ENCODE results near the gene APRT. TPM values are rescaled to one million over a fixed set of nuclear protein-coding genes. Genes with fewer than 3 reads are reported as not detected.

Gene APRT
- total and polyA plus RNA-seq, 4 experiments from 2014 or later = 171 to 624 (median 372) TPM

DNA sequence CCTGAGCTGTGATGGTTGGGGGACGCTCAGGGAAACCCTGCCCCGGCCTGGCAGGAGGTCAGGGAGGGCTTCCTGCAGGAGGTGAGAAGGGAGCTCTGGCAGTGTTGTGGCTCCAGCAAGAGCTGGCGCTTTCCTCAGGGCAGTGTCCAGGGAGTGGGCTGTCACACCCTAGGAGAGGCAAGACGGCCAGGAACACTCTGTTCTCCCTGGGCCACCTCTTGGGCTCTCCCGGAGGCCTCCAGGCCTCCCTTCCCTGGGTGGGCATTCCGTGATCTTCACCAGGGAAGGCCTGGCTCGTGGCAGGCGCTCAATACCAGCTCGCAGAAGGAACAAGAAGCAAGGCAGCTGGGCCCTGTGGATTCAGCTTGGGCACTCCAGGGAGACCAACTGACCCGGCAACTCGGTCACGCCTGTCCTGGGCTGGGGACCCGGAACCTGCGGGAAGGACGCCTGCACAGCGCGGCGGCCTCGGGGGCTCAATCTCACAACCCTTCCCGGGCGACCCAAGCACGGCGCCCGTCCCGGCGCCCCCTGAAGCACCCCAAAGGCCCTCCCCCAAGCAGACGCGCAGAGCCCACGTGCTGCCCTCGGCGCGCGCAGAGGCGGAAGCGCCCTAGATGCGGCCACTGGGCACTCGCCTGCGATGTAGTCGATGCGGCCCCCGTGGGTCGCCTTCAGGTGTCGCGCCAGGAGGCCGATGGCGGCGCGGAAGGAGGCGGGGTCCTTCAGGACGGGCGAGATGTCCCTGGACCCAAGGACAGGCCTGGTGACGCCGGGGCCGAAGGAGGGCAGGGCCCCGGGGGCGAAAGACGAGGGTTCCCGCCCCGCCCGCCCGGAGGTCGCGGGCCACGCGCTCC, 588 bp downstream of the APRT start:
- CTCF ChIA-PET (ENCODE audit: partially characterized antibody) = interaction anchor here (1.1 to 5.1 kb wide), 10 partner anchors 12 to 407 kb away, joined by 3 to 35 read pairs (median 4); partner anchors contain the start of genes GALNS, TRAPPC2L and ZNF778
- peak overlapping the region; percentile 79 to 97 (median 86) for H3K4me3 Mint-ChIP-seq
- no peaks in the 10 kb centered on the region for H3K27me3 Mint-ChIP-seq
- intact Hi-C loops (cut with micrococcal nuclease) = loop anchor here (1.0 kb wide), 2 partner anchors 8 to 26 kb away; partner anchors contain the start of genes CDT1 and PIEZO1
- POLR2A ChIA-PET (ENCODE audit: partially characterized antibody) = interaction anchor here (0.8 to 11.8 kb wide), 24 partner anchors 8 to 430 kb away, joined by 3 to 206 read pairs (median 5); partner anchors contain the start of genes CDT1, CTU2, GALNS and PIEZO1
- Histone ChIP-seq H3K9me3 (ENCODE audit: control insufficient read depth in 1 of 2, low read length in 2 of 2) (no peaks in the 10 kb centered on the region), H3K4me3 (ENCODE audit: low read length in 2 of 2) (peak overlapping the region; percentile 90 to 94), H3K27me3 (ENCODE audit: insufficient read depth, low read length) (no peaks in the 10 kb centered on the region), H3K4me1 (ENCODE audit: insufficient read depth, low read length) (peaks cover 21% of the 10 kb centered on the region), H3K36me3 (ENCODE audit: insufficient read depth, low read length) (peaks cover 13% of the 10 kb centered on the region), H3K27ac (ENCODE audit: low read depth, low read length) (peak overlapping the region; percentile 67)
- peaks cover 0 to 15% of the 10 kb centered on the region in 2 donors for H3K36me3 Mint-ChIP-seq
- peak overlapping the region; percentile 87 to 93 (median 93) for H3K27ac Mint-ChIP-seq
- no peaks in the 10 kb centered on the region for H3K9me3 Mint-ChIP-seq
- H3K4me1 Mint-ChIP-seq = peaks cover 1 to 28% (median 15%) of the 10 kb centered on the region in 4 donors
- DNase-seq = peak; percentile 56 to 68 (median 64)

DNA sequence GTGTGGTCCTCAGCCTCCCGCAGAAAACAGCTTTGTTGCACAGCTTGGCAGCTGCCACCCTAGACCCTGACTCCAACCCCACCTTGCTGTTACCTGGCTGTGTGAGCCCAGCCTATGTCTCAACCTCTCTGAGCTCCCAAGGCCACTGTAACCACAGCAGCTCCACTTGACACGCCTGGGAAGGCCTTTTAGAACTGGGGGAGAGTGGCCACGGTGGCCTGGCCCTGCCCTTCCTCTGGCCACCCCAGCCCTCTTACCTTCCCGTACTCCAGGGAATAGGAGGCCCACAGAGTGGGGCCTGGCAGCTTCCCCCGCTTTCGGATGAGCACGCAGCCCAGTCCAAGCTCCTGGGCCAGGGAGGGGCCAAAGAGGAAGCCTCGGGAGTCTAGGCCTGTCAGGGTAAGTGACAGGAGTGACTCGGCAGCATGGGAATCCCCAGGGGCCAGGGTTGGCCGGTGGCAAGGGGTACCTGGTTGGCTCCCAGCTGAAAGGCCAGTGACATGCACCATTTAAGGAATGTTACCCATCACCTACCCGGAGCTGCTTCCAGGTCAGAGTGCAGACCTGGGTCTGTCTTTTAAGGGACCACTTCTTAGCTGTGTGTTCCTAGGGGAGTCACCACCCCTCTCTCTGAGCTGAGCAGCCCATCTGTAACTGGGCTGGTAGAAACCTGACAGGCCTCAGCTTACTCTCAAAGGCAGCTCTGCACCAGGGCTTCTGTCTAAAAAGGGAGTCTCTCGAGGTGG, 1.4 kb downstream of the APRT start:
- H3K27ac Mint-ChIP-seq = peak overlapping the region; percentile 25 to 93 (median 85)
- Histone ChIP-seq H3K27ac (ENCODE audit: low read depth, low read length) (peak overlapping the region; percentile 67), H3K4me1 (ENCODE audit: insufficient read depth, low read length) (peaks cover 21% of the 10 kb centered on the region), H3K36me3 (ENCODE audit: insufficient read depth, low read length) (peaks cover 13% of the 10 kb centered on the region), H3K27me3 (ENCODE audit: insufficient read depth, low read length) (no peaks in the 10 kb centered on the region), H3K4me3 (ENCODE audit: low read length in 2 of 2) (peak overlapping the region; percentile 90 to 94), H3K9me3 (ENCODE audit: control insufficient read depth in 1 of 2, low read length in 2 of 2) (no peaks in the 10 kb centered on the region)
- ChIA-PET CTCF (ENCODE audit: partially characterized antibody) (interaction anchor here (1.1 to 5.1 kb wide), 7 partner anchors 27 to 403 kb away, joined by 3 to 35 read pairs (median 6); partner anchors contain the start of genes GALNS and TRAPPC2L), POLR2A (ENCODE audit: partially characterized antibody) (interaction anchor here (0.7 to 11.8 kb wide), 13 partner anchors 11 to 430 kb away, joined by 3 to 206 read pairs (median 5); partner anchors contain the start of genes CTU2, GALNS, PIEZO1 and RNF166)
- H3K36me3 Mint-ChIP-seq = peaks cover 0 to 15% of the 10 kb centered on the region in 2 donors
- no peak for DNase-seq
- H3K4me1 Mint-ChIP-seq = peaks cover 1 to 28% (median 15%) of the 10 kb centered on the region in 4 donors
- H3K27me3 Mint-ChIP-seq = no peaks in the 10 kb centered on the region
- intact Hi-C loops (cut with micrococcal nuclease) = no loop called here
- H3K9me3 Mint-ChIP-seq = no peaks in the 10 kb centered on the region
- H3K4me3 Mint-ChIP-seq = peak overlapping the region; percentile 79 to 97 (median 86)

DNA sequence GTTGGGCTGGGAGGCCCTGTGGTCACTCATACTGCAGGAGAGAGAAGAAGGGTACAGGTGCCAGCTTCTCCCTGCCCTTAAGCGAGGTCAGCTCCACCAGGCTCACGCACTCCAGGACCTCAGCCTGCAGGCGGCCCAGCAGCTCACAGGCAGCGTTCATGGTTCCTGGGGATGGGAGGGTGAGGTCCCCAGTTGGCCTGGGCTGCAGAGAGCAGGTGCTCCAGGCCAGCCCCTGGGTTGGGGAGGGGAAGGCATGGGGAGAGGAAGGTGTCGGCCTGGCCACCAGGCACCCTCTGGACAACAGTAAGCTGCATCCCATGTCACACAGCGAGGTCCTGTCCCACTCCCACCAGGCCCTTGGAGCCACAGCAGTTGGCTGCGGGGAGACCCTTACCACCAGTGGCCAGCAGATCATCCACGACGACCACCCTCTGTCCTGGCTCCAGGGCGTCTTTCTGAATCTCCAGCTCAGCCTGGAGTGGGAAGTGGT, 2.0 kb downstream of the APRT start:
- no peak overlapping the region for H3K4me3 ChIP-seq (ENCODE audit: low read length in 2 of 2)
- intact Hi-C loops (cut with micrococcal nuclease) = no loop called here
- Mint-ChIP-seq H3K9me3 (no peaks in the 10 kb centered on the region), H3K4me3 (peak overlapping the region in 4 of 8 donors; percentile 13 to 82 (median 30)), H3K27me3 (no peaks in the 10 kb centered on the region), H3K36me3 (peaks cover 0 to 15% of the 10 kb centered on the region in 2 donors), H3K4me1 (peaks cover 1 to 28% (median 15%) of the 10 kb centered on the region in 4 donors), H3K27ac (peak overlapping the region in 3 of 7 donors; percentile 9 to 88 (median 61))
- H3K27me3 ChIP-seq (ENCODE audit: insufficient read depth, low read length) = no peaks in the 10 kb centered on the region
- ChIA-PET CTCF (ENCODE audit: partially characterized antibody) (interaction anchor here (1.8 to 5.1 kb wide), 5 partner anchors 29 to 403 kb away, joined by 4 to 35 read pairs (median 9); partner anchors contain the start of genes GALNS and TRAPPC2L), POLR2A (ENCODE audit: partially characterized antibody) (interaction anchor here (0.7 to 11.8 kb wide), 9 partner anchors 10 to 431 kb away, joined by 3 to 206 read pairs (median 8); partner anchors contain the start of genes CTU2, GALNS, PIEZO1 and RNF166)
- no peaks in the 10 kb centered on the region for H3K9me3 ChIP-seq (ENCODE audit: control insufficient read depth in 1 of 2, low read length in 2 of 2)
- no peak overlapping the region for H3K27ac ChIP-seq (ENCODE audit: low read depth, low read length)
- no peak for DNase-seq
- peaks cover 25% of the 10 kb centered on the region for H3K4me1 ChIP-seq (ENCODE audit: insufficient read depth, low read length)
- H3K36me3 ChIP-seq (ENCODE audit: insufficient read depth, low read length) = peaks cover 13% of the 10 kb centered on the region

DNA sequence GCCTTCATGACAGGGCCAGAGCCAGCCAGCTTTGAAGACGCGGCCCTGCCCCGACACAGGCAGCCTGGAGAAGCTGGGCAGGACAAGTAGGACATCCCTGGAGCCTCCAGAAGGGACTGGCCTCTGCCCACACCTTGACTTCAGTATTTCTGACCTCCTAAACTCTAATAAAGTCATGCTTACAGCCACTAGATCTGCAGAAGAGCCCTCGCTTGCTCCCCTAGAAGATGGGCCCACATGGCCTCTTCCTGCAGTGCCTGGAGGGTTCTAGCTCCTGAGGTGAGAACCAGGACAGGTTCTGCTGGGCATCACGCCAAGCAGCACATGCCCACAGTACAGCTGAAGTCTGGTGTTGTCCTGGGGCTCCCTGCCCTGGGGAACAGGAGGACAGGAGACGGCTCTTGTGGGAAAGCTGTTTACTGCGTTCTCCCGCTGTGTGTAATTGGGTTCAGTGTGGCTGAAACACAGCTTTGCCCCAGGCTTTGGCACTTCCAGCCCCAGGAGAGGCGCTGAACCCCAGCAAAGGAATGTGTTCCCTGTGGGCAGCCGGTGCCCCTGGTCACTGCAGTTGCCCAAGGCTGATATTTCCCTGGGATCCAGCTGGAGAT, 2.6 kb downstream of the APRT start:
- H3K4me1 Mint-ChIP-seq = peaks cover 1 to 28% (median 15%) of the 10 kb centered on the region in 4 donors
- H3K27me3 ChIP-seq (ENCODE audit: insufficient read depth, low read length) = no peaks in the 10 kb centered on the region
- ChIA-PET CTCF (ENCODE audit: partially characterized antibody) (interaction anchor here (1.8 to 5.1 kb wide), 4 partner anchors 28 to 72 kb away, joined by 6 to 35 read pairs (median 16); partner anchors contain the start of genes GALNS and TRAPPC2L), POLR2A (ENCODE audit: partially characterized antibody) (interaction anchor here (1.2 to 11.8 kb wide), 5 partner anchors 10 to 189 kb away, joined by 3 to 206 read pairs (median 41); partner anchors contain the start of genes CTU2, PIEZO1 and RNF166)
- no peak overlapping the region for H3K4me3 ChIP-seq (ENCODE audit: low read length in 2 of 2)
- peaks cover 30% of the 10 kb centered on the region for H3K4me1 ChIP-seq (ENCODE audit: insufficient read depth, low read length)
- intact Hi-C loops (cut with micrococcal nuclease) = no loop called here
- H3K27me3 Mint-ChIP-seq = no peaks in the 10 kb centered on the region
- H3K4me3 Mint-ChIP-seq = peak overlapping the region in 5 of 8 donors; percentile 13 to 33 (median 21)
- no peak overlapping the region for H3K27ac ChIP-seq (ENCODE audit: low read depth, low read length)
- H3K36me3 ChIP-seq (ENCODE audit: insufficient read depth, low read length) = peaks cover 13% of the 10 kb centered on the region
- H3K27ac Mint-ChIP-seq = peak overlapping the region in 2 of 7 donors; percentile 8 to 54
- H3K9me3 ChIP-seq (ENCODE audit: control insufficient read depth in 1 of 2, low read length in 2 of 2) = no peaks in the 10 kb centered on the region
- H3K9me3 Mint-ChIP-seq = no peaks in the 10 kb centered on the region
- peaks cover 0 to 15% of the 10 kb centered on the region in 2 donors for H3K36me3 Mint-ChIP-seq
- no peak for DNase-seq

DNA sequence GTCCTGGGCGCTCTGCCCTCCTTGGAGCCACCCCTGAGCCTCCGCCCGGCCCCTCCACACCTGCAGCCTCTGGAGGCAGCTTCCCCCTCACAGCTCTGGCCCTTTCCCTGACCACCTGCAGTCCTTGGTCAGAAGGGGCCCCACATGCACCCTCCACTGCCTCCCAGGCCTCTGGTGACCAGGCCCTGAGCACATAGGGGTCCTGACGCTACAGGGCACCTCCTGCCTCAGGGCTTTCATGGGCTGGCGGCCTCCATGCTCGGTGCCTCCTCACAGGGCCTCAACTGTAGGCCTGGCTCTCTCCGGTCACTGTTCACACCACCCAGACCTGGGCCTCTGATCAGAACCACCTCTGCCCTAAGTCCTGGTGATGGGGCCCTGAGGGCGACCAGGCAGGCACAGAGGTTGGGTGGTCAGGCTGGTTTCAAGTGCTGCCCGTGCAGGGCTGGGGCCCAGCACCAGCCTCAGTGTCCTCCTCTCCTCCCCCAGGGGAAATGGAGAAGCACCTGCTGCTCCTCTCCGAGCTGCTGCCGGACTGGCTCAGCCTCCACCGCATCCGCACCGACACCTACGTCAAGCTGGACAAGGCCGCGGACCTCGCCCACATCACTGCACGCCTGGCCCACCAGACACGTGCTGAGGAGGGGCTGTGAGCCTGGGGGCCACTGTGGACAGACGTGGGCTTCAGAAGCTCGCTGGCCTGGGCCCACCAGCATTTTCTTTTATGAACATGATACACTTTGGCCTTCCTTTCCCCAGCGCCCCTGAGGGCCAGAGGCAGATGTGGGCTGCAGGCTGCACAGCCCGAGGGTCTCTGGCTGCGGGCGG, 3.9 kb downstream of the APRT start:
- intact Hi-C loops (cut with micrococcal nuclease) = no loop called here

More for the DNA sequence above, 3.9 kb downstream of the APRT start:
- H3K4me1 Mint-ChIP-seq = peaks cover 2 to 25% (median 14%) of the 10 kb centered on the region in 4 donors
- CTCF ChIA-PET (ENCODE audit: partially characterized antibody) = interaction anchor here (2.5 kb wide), 1 partner anchor 65 kb away, joined by 6 read pairs; no protein-coding TSS in a partner anchor
- no peak overlapping the region for H3K4me3 ChIP-seq (ENCODE audit: low read length in 2 of 2)
- H3K4me1 ChIP-seq (ENCODE audit: insufficient read depth, low read length) = peaks cover 33% of the 10 kb centered on the region
- no peaks in the 10 kb centered on the region for H3K27me3 Mint-ChIP-seq
- peaks cover 0 to 15% of the 10 kb centered on the region in 2 donors for H3K36me3 Mint-ChIP-seq
- peak overlapping the region in 1 of 8 donors; percentile 17 for H3K4me3 Mint-ChIP-seq
- peak overlapping the region in 2 of 7 donors; percentile 17 to 54 for H3K27ac Mint-ChIP-seq
- no peak overlapping the region for H3K27ac ChIP-seq (ENCODE audit: low read depth, low read length)
- POLR2A ChIA-PET (ENCODE audit: partially characterized antibody) = interaction anchor here (1.2 to 11.8 kb wide), 4 partner anchors 8 to 104 kb away, joined by 3 to 206 read pairs (median 42); partner anchors contain the start of genes CTU2, PIEZO1 and RNF166
- no peaks in the 10 kb centered on the region for H3K9me3 Mint-ChIP-seq
- DNase-seq = no peak
- H3K36me3 ChIP-seq (ENCODE audit: insufficient read depth, low read length) = peaks cover 13% of the 10 kb centered on the region
- H3K27me3 ChIP-seq (ENCODE audit: insufficient read depth, low read length) = no peaks in the 10 kb centered on the region
- H3K9me3 ChIP-seq (ENCODE audit: control insufficient read depth in 1 of 2, low read length in 2 of 2) = no peaks in the 10 kb centered on the region
